PC-9 (cell line): Measurements from ENCODE around the gene SERTM1.

Source experiments
- CTCF ChIP-seq: fragments of 200-600 bp; sonication (generic); conservative IDR thresholded peaks from 2 replicates; pipeline ENCODE4 v1.6.1; 2017; ENCODE audit warnings: mixed run types, antibody characterized with exemption, mild to moderate bottlenecking, moderate library complexity
- EZH2 ChIP-seq: fragments of 200-600 bp; sonication (generic); IDR thresholded peaks from 2 replicates; pipeline ENCODE4 v1.8.0; 2017; ENCODE audit warnings: antibody characterized with exemption, low read depth

- TF ChIP-seq CTCF (no peak), EZH2 (no peak)
These were observed 44.8 kb upstream of the SERTM1 start for GRCh38 chr13:36629057-36629385.
